ENCODE data around the gene EFEMP1. TPM values are rescaled to one million over a fixed set of nuclear protein-coding genes. Genes with fewer than 3 reads are reported as not detected.
A peak's percentile ranks its signal among the peaks of the same experiment; 100 is the strongest.

Gene EFEMP1
- total and polyA plus RNA-seq, 9 of the 15 experiments (the other 6 are each of a cell fraction or from before 2014, with no cell fraction given), result 0.05 to 6.2 (median 0.22) TPM

DNA sequence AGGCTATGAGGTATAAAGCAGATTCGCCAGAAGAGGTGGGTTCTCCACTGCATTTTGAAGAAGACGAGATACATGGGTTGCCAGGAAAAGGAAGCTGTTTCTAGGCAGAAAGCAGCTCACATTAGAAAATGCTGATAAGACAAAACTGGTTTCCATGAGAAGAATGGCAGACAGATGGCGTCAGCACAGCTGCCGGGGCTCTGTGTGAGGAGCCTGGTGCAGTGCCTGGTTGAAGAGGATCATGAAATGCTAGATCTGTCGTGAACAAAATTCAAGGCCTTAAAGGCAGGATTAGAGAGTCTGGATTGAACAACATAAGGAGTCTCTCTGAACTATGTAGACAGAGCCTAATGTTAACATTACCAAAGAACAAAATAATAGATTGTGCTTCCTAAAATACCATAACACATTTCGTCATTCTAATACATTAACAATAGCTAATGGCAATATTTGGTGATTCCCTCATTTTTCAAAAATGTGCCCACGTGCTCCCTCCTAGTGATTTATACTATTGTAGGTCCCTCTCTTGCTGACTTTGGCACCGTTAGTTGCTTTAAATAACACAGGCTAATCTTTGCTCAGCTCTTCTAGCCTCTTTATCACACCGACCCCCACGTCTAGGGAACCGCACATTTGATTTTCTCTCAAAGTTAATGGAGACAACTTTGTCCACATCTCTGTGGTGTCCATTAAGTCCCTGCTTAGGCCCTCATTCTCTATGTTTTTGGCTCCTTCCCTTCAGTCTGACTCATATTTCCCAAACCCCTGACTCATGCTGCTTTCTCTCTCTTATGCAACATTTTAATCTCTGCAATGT, 38.2 kb downstream of the EFEMP1 start (continued):
- TF ChIP-seq CEBPG (CRISPR knock-in tag; IDR thresholded peaks at IDR 0.05) (no peak), CEBPG (tag; conservative IDR thresholded peaks at IDR 0.05 in 1 of 2, IDR thresholded peaks at IDR 0.05 in 1 of 2) (peak; percentile 85 to 87), GABPB1 (CRISPR knock-in tag; IDR thresholded peaks at IDR 0.05) (no peak), DMBX1 (CRISPR knock-in tag; IDR thresholded peaks at IDR 0.05; ENCODE audit: borderline replicate concordance) (no peak), MAFF (IDR thresholded peaks at IDR 0.05; ENCODE audit: low read length) (peak; percentile 90), PML (IDR thresholded peaks at IDR 0.05; ENCODE audit: low read length) (no peak), RBM17 (IDR thresholded peaks at IDR 0.05; ENCODE audit: borderline replicate concordance, low read depth, low read length) (no peak), SOX6 (IDR thresholded peaks at IDR 0.05) (no peak), POLR2A (conservative IDR thresholded peaks at IDR 0.05) (no peak), ZNF57 (CRISPR knock-in tag; IDR thresholded peaks at IDR 0.05) (no peak), FOS (IDR thresholded peaks at IDR 0.05; ENCODE audit: extremely low read depth, insufficient read length) (peak; percentile 13), KLF1 (tag; IDR thresholded peaks at IDR 0.05) (no peak), C11orf30 (IDR thresholded peaks at IDR 0.05; ENCODE audit: low read depth) (peak; percentile 92), DPF2 (IDR thresholded peaks at IDR 0.05) (0 out of 2 replicates have a peak, but pooled peaks have one; percentile 32), ELF2 (CRISPR knock-in tag; IDR thresholded peaks at IDR 0.05) (no peak), LCOR (CRISPR knock-in tag; IDR thresholded peaks at IDR 0.05) (no peak), ZNF143 (CRISPR knock-in tag; IDR thresholded peaks at IDR 0.05) (no peak), PRPF4 (IDR thresholded peaks at IDR 0.05; ENCODE audit: insufficient read depth, low read depth, low read length, poor library complexity, severe bottlenecking) (no peak), SAP30 (IDR thresholded peaks at IDR 0.05; ENCODE audit: borderline replicate concordance, insufficient read depth, low read depth, low read length, poor library complexity, severe bottlenecking) (no peak), JUN (IDR thresholded peaks at IDR 0.05; ENCODE audit: borderline replicate concordance, low read depth, low read length) (peak; percentile 74; the same call in 1 of the 2 replicates), JUN (CRISPR knock-in tag; IDR thresholded peaks at IDR 0.05; ENCODE audit: borderline replicate concordance) (no peak)
- TF ChIP-seq, protein P1, sequence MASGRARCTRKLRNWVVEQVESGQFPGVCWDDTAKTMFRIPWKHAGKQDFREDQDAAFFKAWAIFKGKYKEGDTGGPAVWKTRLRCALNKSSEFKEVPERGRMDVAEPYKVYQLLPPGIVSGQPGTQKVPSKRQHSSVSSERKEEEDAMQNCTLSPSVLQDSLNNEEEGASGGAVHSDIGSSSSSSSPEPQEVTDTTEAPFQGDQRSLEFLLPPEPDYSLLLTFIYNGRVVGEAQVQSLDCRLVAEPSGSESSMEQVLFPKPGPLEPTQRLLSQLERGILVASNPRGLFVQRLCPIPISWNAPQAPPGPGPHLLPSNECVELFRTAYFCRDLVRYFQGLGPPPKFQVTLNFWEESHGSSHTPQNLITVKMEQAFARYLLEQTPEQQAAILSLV (tag; IDR thresholded peaks at IDR 0.05), result 0 out of 2 replicates have a peak, but pooled peaks have one; percentile 54
- TF ChIP-seq, protein P2, sequence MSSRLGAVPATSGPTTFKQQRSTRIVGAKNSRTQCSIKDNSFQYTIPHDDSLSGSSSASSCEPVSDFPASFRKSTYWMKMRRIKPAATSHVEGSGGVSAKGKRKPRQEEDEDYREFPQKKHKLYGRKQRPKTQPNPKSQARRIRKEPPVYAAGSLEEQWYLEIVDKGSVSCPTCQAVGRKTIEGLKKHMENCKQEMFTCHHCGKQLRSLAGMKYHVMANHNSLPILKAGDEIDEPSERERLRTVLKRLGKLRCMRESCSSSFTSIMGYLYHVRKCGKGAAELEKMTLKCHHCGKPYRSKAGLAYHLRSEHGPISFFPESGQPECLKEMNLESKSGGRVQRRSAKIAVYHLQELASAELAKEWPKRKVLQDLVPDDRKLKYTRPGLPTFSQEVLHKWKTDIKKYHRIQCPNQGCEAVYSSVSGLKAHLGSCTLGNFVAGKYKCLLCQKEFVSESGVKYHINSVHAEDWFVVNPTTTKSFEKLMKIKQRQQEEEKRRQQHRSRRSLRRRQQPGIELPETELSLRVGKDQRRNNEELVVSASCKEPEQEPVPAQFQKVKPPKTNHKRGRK (tag; IDR thresholded peaks at IDR 0.05), result no peak
- TF ChIP-seq, protein P3, sequence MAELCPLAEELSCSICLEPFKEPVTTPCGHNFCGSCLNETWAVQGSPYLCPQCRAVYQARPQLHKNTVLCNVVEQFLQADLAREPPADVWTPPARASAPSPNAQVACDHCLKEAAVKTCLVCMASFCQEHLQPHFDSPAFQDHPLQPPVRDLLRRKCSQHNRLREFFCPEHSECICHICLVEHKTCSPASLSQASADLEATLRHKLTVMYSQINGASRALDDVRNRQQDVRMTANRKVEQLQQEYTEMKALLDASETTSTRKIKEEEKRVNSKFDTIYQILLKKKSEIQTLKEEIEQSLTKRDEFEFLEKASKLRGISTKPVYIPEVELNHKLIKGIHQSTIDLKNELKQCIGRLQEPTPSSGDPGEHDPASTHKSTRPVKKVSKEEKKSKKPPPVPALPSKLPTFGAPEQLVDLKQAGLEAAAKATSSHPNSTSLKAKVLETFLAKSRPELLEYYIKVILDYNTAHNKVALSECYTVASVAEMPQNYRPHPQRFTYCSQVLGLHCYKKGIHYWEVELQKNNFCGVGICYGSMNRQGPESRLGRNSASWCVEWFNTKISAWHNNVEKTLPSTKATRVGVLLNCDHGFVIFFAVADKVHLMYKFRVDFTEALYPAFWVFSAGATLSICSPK (IDR thresholded peaks at IDR 0.05; ENCODE audit: borderline replicate concordance), result no peak
- TF ChIP-seq, protein P4, sequence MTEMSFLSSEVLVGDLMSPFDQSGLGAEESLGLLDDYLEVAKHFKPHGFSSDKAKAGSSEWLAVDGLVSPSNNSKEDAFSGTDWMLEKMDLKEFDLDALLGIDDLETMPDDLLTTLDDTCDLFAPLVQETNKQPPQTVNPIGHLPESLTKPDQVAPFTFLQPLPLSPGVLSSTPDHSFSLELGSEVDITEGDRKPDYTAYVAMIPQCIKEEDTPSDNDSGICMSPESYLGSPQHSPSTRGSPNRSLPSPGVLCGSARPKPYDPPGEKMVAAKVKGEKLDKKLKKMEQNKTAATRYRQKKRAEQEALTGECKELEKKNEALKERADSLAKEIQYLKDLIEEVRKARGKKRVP (CRISPR knock-in tag; IDR thresholded peaks at IDR 0.05), result no peak

Data from K562 (cell line).